ENCODE measurements around the gene TBX19.

- TF ChIP-seq CTCF (IDR thresholded peaks at IDR 0.05) (no peak), POLR2AphosphoS5 (IDR thresholded peaks at IDR 0.05) (no peak)
Observed at GRCh38 chr1:168265596-168265995, 15.1 kb upstream of the TBX19 start.
